Measurements from ENCODE around the gene MAPK11.

- no peak for TF ChIP-seq ZNF207 (IDR thresholded peaks at IDR 0.05; ENCODE audit: borderline replicate concordance)
- TF ChIP-seq EP300 (IDR thresholded peaks at IDR 0.05; ENCODE audit: borderline replicate concordance in 1 of 2, control insufficient read depth in 1 of 2, low read depth in 2 of 2, low read length in 2 of 2): no peak
- TF ChIP-seq NFYA (IDR thresholded peaks at IDR 0.05; ENCODE audit: borderline replicate concordance, low read depth, low read length): no peak
- TF ChIP-seq EZH2 (IDR thresholded peaks at IDR 0.05; ENCODE audit: borderline replicate concordance, control insufficient read depth, low read depth, low read length): no peak
- TF ChIP-seq CTCF (IDR thresholded peaks at IDR 0.05 in 2 of 3, conservative IDR thresholded peaks at IDR 0.05 in 1 of 3; ENCODE audit: control insufficient read depth in 2 of 3, extremely low read depth in 1 of 3, insufficient read depth in 1 of 3, low read depth in 3 of 3, low read length in 3 of 3): no peak
- no peak for TF ChIP-seq CUX1 (IDR thresholded peaks at IDR 0.05; ENCODE audit: insufficient replicate concordance, low read depth, low read length)
- TF ChIP-seq DPF2 (IDR thresholded peaks at IDR 0.05): no peak
- no peak for TF ChIP-seq MTA2 (IDR thresholded peaks at IDR 0.05; ENCODE audit: low read depth)
- no peak for TF ChIP-seq SMC3 (IDR thresholded peaks at IDR 0.05; ENCODE audit: borderline replicate concordance, low read length)
- peak; percentile 7; the same call in 1 of the 2 replicates for TF ChIP-seq POLR2A (IDR thresholded peaks at IDR 0.05; ENCODE audit: low read depth, low read length)
- no peak for TF ChIP-seq POLR2AphosphoS2 (IDR thresholded peaks at IDR 0.05; ENCODE audit: low read depth, low read length)
- TF ChIP-seq E2F4 (IDR thresholded peaks at IDR 0.05; ENCODE audit: low read depth, low read length): no peak
- no peak for TF ChIP-seq RAD21 (IDR thresholded peaks at IDR 0.05; ENCODE audit: insufficient read depth, low read depth, low read length)
- TF ChIP-seq SP1 (IDR thresholded peaks at IDR 0.05; ENCODE audit: low read depth, low read length): no peak
Observed at GRCh38 chr22:50307890-50308596, 37.9 kb upstream of the MAPK11 start.

Data from GM12878 (cell line).